CD4-positive, alpha-beta T cell (primary cell): ENCODE measurements around the gene MECR. TPM values are rescaled to one million over a fixed set of nuclear protein-coding genes. Genes with fewer than 3 reads are reported as not detected.

ENCODE experiments used
- ATAC-seq: fragments of 200-7000 bp; cut with Tn5 transposase; one replicate; pipeline ENCODE4 v1.10.0; 2022; ENCODE audit warnings: mild to moderate bottlenecking; ENCODE audit not compliant: poor library complexity
- CTCF ChIA-PET: fragments of 350-600 bp; sonication (Branson Sonifier 250); formaldehyde crosslinking; loops from one replicate; lab custom pipeline; 2021; ENCODE audit warnings: antibody characterized with exemption, inconsistent platforms; lab: Charles Lee
- POLR2A ChIA-PET: fragments of 350-600 bp; sonication (Branson Sonifier 250); formaldehyde crosslinking; loops from one replicate; lab custom pipeline; 2021; ENCODE audit warnings: antibody characterized with exemption, inconsistent platforms; lab: Charles Lee
- DNase-seq, 14 experiments: peaks; one replicate each; pipeline ENCODE4 v3.0.0-alpha.2; 2013 to 2020; ENCODE audit warnings: mixed read lengths in 2 of 14
- H3K27ac ChIP-seq, 2 donors: one replicate each; pipeline versions ENCODE4 v1.5.1 to v1.7.0; 2013; ENCODE audit warnings: low read length in 2 of 2, low read depth in 1 of 2, mild to moderate bottlenecking in 1 of 2
- H3K27me3 ChIP-seq, 2 experiments: 1 replicate in 1 of 2; 2 replicates in 1 of 2; pipeline versions ENCODE4 v1.6.1 to v1.7.0; 2013; ENCODE audit warnings: low read length in 2 of 2, control low read depth in 1 of 2, mild to moderate bottlenecking in 1 of 2, moderate library complexity in 1 of 2; ENCODE audit not compliant: insufficient read depth in 2 of 2, control insufficient read depth in 1 of 2
- H3K36me3 ChIP-seq: one replicate; pipeline ENCODE4 v1.6.1; 2013; ENCODE audit warnings: low read length, control low read depth; ENCODE audit not compliant: insufficient read depth
- H3K4me1 ChIP-seq: one replicate; pipeline ENCODE4 v1.6.1; 2013; ENCODE audit warnings: low read length, control low read depth; ENCODE audit not compliant: insufficient read depth
- H3K4me3 ChIP-seq: one replicate; pipeline ENCODE4 v1.5.1; 2013; ENCODE audit warnings: mild to moderate bottlenecking, low read length, moderate library complexity
- H3K9me3 ChIP-seq, 2 experiments: 1 replicate in 1 of 2; 2 replicates in 1 of 2; pipeline versions ENCODE4 v1.6.1 to v1.7.0; 2013; ENCODE audit warnings: low read length in 2 of 2, mild to moderate bottlenecking in 2 of 2, control low read depth in 1 of 2, moderate library complexity in 1 of 2; ENCODE audit not compliant: control insufficient read depth in 1 of 2, insufficient read depth in 1 of 2
- H3K27ac Mint-ChIP-seq: one replicate; pipeline ENCODE4 v1.8.0; 2020; ENCODE audit warnings: mixed read lengths
- H3K27me3 Mint-ChIP-seq: one replicate; pipeline ENCODE4 v1.8.0; 2021; ENCODE audit warnings: mixed read lengths
- H3K36me3 Mint-ChIP-seq: one replicate; pipeline ENCODE4 v1.8.0; 2021; ENCODE audit warnings: low read depth, mixed read lengths
- H3K4me1 Mint-ChIP-seq: one replicate; pipeline ENCODE4 v1.8.0; 2021; ENCODE audit warnings: low read depth, mixed read lengths
- H3K4me3 Mint-ChIP-seq: one replicate; pipeline ENCODE4 v1.8.0; 2020; ENCODE audit warnings: mild to moderate bottlenecking, mixed read lengths
- H3K9me3 Mint-ChIP-seq: one replicate; pipeline ENCODE4 v1.8.0; 2020; ENCODE audit warnings: mixed read lengths
- CTCF ChIP-seq: fragments of 200-600 bp; IDR thresholded peaks from one replicate; pipeline ENCODE4 v1.8.0; 2022; ENCODE audit warnings: antibody characterized with exemption, mild to moderate bottlenecking
- intact Hi-C, 2 experiments: fragments of 100-400 bp; cut with DNase I in 1 of 2; cut with micrococcal nuclease in 1 of 2; formaldehyde crosslinking; loops; one replicate each; pipeline versions ENCODE4 v1.15.1 to v1.9.0; 2023 to 2025; cut with DNase I, micrococcal nuclease
- total RNA-seq, 174 experiments: library from RNA in 2 of 174; stranded (reverse) in 2 of 174; gene quantifications; one replicate each; pipeline ENCODE4 v1.2.3 and lab custom pipeline; 2021 to 2026

The MECR gene
- total RNA-seq, 2 experiments from 2014 or later: 5.5 to 6.6 TPM

- H3K4me1 ChIP-seq: peaks cover 16% of the 10 kb centered on the region
- H3K36me3 ChIP-seq: peaks cover 8% of the 10 kb centered on the region
- intact Hi-C loops: no loop called here
- H3K27me3 ChIP-seq: no peaks in the 10 kb centered on the region
- no peak for DNase-seq
- H3K9me3 ChIP-seq: no peaks in the 10 kb centered on the region
- Mint-ChIP-seq H3K9me3 (no peaks in the 10 kb centered on the region), H3K27me3 (no peaks in the 10 kb centered on the region), H3K36me3 (peaks cover 16% of the 10 kb centered on the region), H3K4me3 (no peak overlapping the region), H3K27ac (no peak overlapping the region), H3K4me1 (peaks cover 21% of the 10 kb centered on the region)
- H3K27ac ChIP-seq: no peak overlapping the region
- ChIA-PET POLR2A (no interaction called here), CTCF (no interaction called here)
- no peak for ATAC-seq
- TF ChIP-seq CTCF: no peak
- no peak overlapping the region for H3K4me3 ChIP-seq
Measured at GRCh38 chr1:29227511-29227910, 3.2 kb downstream of the MECR start.

- H3K27me3 ChIP-seq: no peaks in the 10 kb centered on the region
- H3K4me3 ChIP-seq: no peak overlapping the region
- ChIA-PET POLR2A (no interaction called here), CTCF (no interaction called here)
- intact Hi-C loops: no loop called here
- Mint-ChIP-seq H3K27me3 (no peaks in the 10 kb centered on the region), H3K36me3 (peaks cover 26% of the 10 kb centered on the region), H3K27ac (no peak overlapping the region), H3K4me1 (peaks cover 9% of the 10 kb centered on the region), H3K4me3 (no peak overlapping the region), H3K9me3 (no peaks in the 10 kb centered on the region)
- DNase-seq: no peak
- no peak for ATAC-seq
- TF ChIP-seq CTCF: no peak
- peaks cover 7% of the 10 kb centered on the region for H3K4me1 ChIP-seq
- H3K36me3 ChIP-seq: peaks cover 8% of the 10 kb centered on the region
- H3K9me3 ChIP-seq: no peaks in the 10 kb centered on the region
- H3K27ac ChIP-seq: no peak overlapping the region
Measured at GRCh38 chr1:29225361-29225760, 5.4 kb downstream of the MECR start.

- Histone ChIP-seq H3K9me3 (no peaks in the 10 kb centered on the region), H3K27ac (no peak overlapping the region), H3K4me1 (no peaks in the 10 kb centered on the region), H3K36me3 (peaks cover 8% of the 10 kb centered on the region), H3K27me3 (no peaks in the 10 kb centered on the region), H3K4me3 (no peak overlapping the region)
- H3K9me3 Mint-ChIP-seq: no peaks in the 10 kb centered on the region
- no peak for TF ChIP-seq CTCF
- ATAC-seq: no peak
- CTCF ChIA-PET: no interaction called here
- no peaks in the 10 kb centered on the region for H3K27me3 Mint-ChIP-seq
- H3K4me1 Mint-ChIP-seq: no peaks in the 10 kb centered on the region
- POLR2A ChIA-PET: no interaction called here
- H3K4me3 Mint-ChIP-seq: no peak overlapping the region
- no peak for DNase-seq
- H3K27ac Mint-ChIP-seq: no peak overlapping the region
- intact Hi-C loops: no loop called here
- H3K36me3 Mint-ChIP-seq: peaks cover 27% of the 10 kb centered on the region
Measured at GRCh38 chr1:29224356-29224837, 6.3 kb downstream of the MECR start.
